ENCODE results near the gene GINS3.
"Not testable (repeated sequence)": the region's sequence is repeated elsewhere in the genome, so short reads cannot be mapped to it uniquely, and the experiment has no call there.

GINS3 gene

GRCh38 chr16:58411736-58412614 is 19.7 kb downstream of the GINS3 start:
- no peak for TF ChIP-seq CTCF (conservative IDR thresholded peaks at IDR 0.05)
- no peak for TF ChIP-seq ZFX (IDR thresholded peaks at IDR 0.05)
- no peak overlapping the region for H3K27ac ChIP-seq

GRCh38 chr16:58412615-58412970 is 20.3 kb downstream of the GINS3 start:
- H3K27ac ChIP-seq = not testable (repeated sequence)

GRCh38 chr16:58413359-58413758 is 21.1 kb downstream of the GINS3 start:
- TF ChIP-seq ZFX (IDR thresholded peaks at IDR 0.05) = no peak
- no peak for TF ChIP-seq CTCF (conservative IDR thresholded peaks at IDR 0.05)
- H3K27ac ChIP-seq = no peak overlapping the region

- no peak overlapping the region for H3K27ac ChIP-seq
- TF ChIP-seq ZFX (IDR thresholded peaks at IDR 0.05) = no peak
- no peak for TF ChIP-seq CTCF (conservative IDR thresholded peaks at IDR 0.05)
Observed at GRCh38 chr16:58415003-58415402, 22.7 kb downstream of the GINS3 start.

GRCh38 chr16:58415961-58416360 is 23.7 kb downstream of the GINS3 start:
- H3K27ac ChIP-seq = not testable (repeated sequence)

GRCh38 chr16:58417035-58417434 is 24.8 kb downstream of the GINS3 start:
- H3K27ac ChIP-seq = peak overlapping the region; percentile 6; the same call in 1 of the 2 replicates
- TF ChIP-seq ZFX (IDR thresholded peaks at IDR 0.05) (no peak), CTCF (conservative IDR thresholded peaks at IDR 0.05) (no peak)

- TF ChIP-seq ZFX (IDR thresholded peaks at IDR 0.05) = no peak
- 0 out of 2 replicates have a peak overlapping the region, but pooled peaks have one; percentile 1 for H3K27ac ChIP-seq
Observed at GRCh38 chr16:58417600-58417999, 25.3 kb downstream of the GINS3 start.

GRCh38 chr16:58418026-58418425 is 25.8 kb downstream of the GINS3 start:
- TF ChIP-seq ZFX (IDR thresholded peaks at IDR 0.05) (no peak), CTCF (conservative IDR thresholded peaks at IDR 0.05) (no peak)
- 0 out of 2 replicates have a peak overlapping the region, but pooled peaks have one; percentile 1 for H3K27ac ChIP-seq

- no peak overlapping the region for H3K27ac ChIP-seq
- TF ChIP-seq ZFX (IDR thresholded peaks at IDR 0.05) (no peak), CTCF (conservative IDR thresholded peaks at IDR 0.05) (no peak)
Observed at GRCh38 chr16:58418601-58419000, 26.3 kb downstream of the GINS3 start.
